K562 (cell line): ENCODE results near the gene SLC7A4. TPM values are rescaled to one million over a fixed set of nuclear protein-coding genes. Genes with fewer than 3 reads are reported as not detected.

Source experiments
- CEBPB ChIP-seq: fragments of 450-650 bp; IDR thresholded peaks from 2 replicates; pipeline ENCODE4 v1.6.1; 2016; ENCODE audit warnings: missing genetic modification characterization, missing compliant biosample characterization
- CHD7 ChIP-seq: fragments of 200-600 bp; sonication (generic); IDR thresholded peaks from one replicate; pipeline ENCODE4 v1.6.1; 2012; ENCODE audit warnings: mild to moderate bottlenecking, low read depth, low read length, inconsistent platforms
- NEUROD1 ChIP-seq: fragments of 150-350 bp; IDR thresholded peaks from 2 replicates; pipeline ENCODE4 v1.6.1; 2014; ENCODE audit warnings: borderline replicate concordance, low read length, low read depth; ENCODE audit not compliant: partially characterized antibody
- NONO ChIP-seq, 2 experiments: fragments of 200-400 bp in 1 of 2; fragments of 450-650 bp in 1 of 2; formaldehyde crosslinking in 1 of 2; IDR thresholded peaks; 2 replicates each; pipeline ENCODE4 v1.6.1; 2017; ENCODE audit warnings: low read depth in 2 of 2, mild to moderate bottlenecking in 2 of 2, moderate library complexity in 2 of 2, low read length in 1 of 2
- POLR2AphosphoS2 ChIP-seq: IDR thresholded peaks from 2 replicates; pipeline ENCODE4 v1.6.1; 2012; ENCODE audit warnings: low read length, improper control_type of control experiment
- ZNF134 ChIP-seq: fragments of 250-450 bp; sonication (Bioruptor Pico); conservative IDR thresholded peaks from 2 replicates; pipeline ENCODE4 v1.4.0; 2020
- polyA plus RNA-seq, 8 experiments: library from polyadenylated mRNA; depleted of rRNA in 4 of 8; stranded (reverse) in 5 of 8; unstranded in 3 of 8; fragments of >200 nt; fragmentation: Nextera tagmentation in 2 of 8; fragmentation: Illumina TruSeq in 1 of 8; extraction: Ambion mirVana in 2 of 8; extraction: Trizol in 1 of 8; gene quantifications; 2 replicates each; pipeline versions ENCODE4 v1.2.1 to v1.2.3, GENCODE V29; 2011 to 2014; ENCODE audit warnings: inconsistent platforms in 1 of 8, missing spikeins in 1 of 8
- total RNA-seq, 7 experiments: library from RNA; depleted of rRNA in 6 of 7; stranded (reverse); fragments of >200 nt in 6 of 7; fragmentation: Illumina TruSeq in 2 of 7; extraction: Trizol in 2 of 7; gene quantifications; 2 replicates each; pipeline versions ENCODE4 v1.2.1 to v1.2.3, GENCODE V29; 2011 to 2021; ENCODE audit warnings: low replicate concordance in 1 of 7
- TF ChIP-seq, protein P1 (sequence below), 3 experiments: IDR thresholded peaks in 2 of 3; conservative IDR thresholded peaks in 1 of 3; 2 replicates each; pipeline ENCODE4 v1.5.1; 2011 to 2012; ENCODE audit warnings: low read length in 3 of 3, mild to moderate bottlenecking in 3 of 3, control low read depth in 2 of 3, improper control_type of control experiment in 1 of 3, inconsistent platforms in 1 of 3, low read depth in 1 of 3, mixed read lengths in 1 of 3, moderate library complexity in 1 of 3; ENCODE audit not compliant: insufficient read depth in 2 of 3
- TF ChIP-seq, protein P2 (sequence below): fragments of 250-450 bp; sonication (Bioruptor Pico); IDR thresholded peaks from 2 replicates; pipeline ENCODE4 v1.4.0; 2020; ENCODE audit warnings: mild to moderate bottlenecking, moderate library complexity

SLC7A4 gene
- total and polyA plus RNA-seq, 9 of the 15 experiments (the other 6 are each of a cell fraction or from before 2014, with no cell fraction given) = not detected

DNA sequence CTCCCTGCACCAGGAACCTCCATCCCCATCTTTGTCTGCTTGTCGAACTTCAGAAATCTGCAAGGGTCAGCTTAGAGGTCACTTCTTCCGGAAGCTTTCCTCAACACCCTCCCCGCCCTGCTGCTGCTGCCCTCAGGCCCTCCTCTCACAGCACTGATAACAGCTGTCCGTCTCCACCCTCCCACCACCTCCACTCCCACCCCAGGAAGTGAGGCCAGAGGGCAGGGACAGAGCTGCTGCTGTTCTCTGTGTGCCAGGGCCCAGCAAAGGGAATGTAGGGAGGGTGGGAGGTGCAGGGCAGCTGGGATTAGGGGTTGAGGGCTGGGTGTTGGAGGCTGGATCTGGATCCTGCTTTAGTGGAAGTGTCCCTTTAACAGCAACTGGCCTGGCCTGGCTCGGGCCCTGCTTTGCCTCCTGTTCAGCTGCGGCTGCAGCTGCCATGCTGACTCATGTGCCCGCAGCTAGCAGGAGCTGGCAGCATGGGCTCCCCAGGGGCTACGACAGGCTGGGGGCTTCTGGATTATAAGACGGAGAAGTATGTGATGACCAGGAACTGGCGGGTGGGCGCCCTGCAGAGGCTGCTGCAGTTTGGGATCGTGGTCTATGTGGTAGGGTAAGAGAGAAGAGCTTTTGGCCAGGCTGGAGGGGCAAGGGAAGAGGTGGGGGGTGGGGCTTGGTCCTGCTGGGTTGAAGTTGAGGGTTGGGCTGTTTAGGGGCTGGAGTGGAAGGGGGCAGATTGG, 17.5 kb downstream of the SLC7A4 start, which contains the start of gene P2RX6 (continued):
- TF ChIP-seq CHD7 (peak; percentile 13), POLR2AphosphoS2 (peak; percentile 92), ZNF134 (CRISPR knock-in tag) (peak; percentile 76), NONO (IDR thresholded peaks at IDR 0.05; ENCODE audit: low read depth in 2 of 2, low read length in 1 of 2) (no peak), CEBPB (peak; percentile 20; the same call in 1 of the 2 replicates), NEUROD1 (peak; percentile 92)
- TF ChIP-seq, protein P1, sequence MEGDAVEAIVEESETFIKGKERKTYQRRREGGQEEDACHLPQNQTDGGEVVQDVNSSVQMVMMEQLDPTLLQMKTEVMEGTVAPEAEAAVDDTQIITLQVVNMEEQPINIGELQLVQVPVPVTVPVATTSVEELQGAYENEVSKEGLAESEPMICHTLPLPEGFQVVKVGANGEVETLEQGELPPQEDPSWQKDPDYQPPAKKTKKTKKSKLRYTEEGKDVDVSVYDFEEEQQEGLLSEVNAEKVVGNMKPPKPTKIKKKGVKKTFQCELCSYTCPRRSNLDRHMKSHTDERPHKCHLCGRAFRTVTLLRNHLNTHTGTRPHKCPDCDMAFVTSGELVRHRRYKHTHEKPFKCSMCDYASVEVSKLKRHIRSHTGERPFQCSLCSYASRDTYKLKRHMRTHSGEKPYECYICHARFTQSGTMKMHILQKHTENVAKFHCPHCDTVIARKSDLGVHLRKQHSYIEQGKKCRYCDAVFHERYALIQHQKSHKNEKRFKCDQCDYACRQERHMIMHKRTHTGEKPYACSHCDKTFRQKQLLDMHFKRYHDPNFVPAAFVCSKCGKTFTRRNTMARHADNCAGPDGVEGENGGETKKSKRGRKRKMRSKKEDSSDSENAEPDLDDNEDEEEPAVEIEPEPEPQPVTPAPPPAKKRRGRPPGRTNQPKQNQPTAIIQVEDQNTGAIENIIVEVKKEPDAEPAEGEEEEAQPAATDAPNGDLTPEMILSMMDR (IDR thresholded peaks at IDR 0.05 in 2 of 3, conservative IDR thresholded peaks at IDR 0.05 in 1 of 3; ENCODE audit: insufficient read depth in 2 of 3, low read depth in 1 of 3, low read length in 3 of 3) = peak in 2 of 3 experiments; percentile 1 to 7; a peak in 1 of 6 replicates
- TF ChIP-seq, protein P2, sequence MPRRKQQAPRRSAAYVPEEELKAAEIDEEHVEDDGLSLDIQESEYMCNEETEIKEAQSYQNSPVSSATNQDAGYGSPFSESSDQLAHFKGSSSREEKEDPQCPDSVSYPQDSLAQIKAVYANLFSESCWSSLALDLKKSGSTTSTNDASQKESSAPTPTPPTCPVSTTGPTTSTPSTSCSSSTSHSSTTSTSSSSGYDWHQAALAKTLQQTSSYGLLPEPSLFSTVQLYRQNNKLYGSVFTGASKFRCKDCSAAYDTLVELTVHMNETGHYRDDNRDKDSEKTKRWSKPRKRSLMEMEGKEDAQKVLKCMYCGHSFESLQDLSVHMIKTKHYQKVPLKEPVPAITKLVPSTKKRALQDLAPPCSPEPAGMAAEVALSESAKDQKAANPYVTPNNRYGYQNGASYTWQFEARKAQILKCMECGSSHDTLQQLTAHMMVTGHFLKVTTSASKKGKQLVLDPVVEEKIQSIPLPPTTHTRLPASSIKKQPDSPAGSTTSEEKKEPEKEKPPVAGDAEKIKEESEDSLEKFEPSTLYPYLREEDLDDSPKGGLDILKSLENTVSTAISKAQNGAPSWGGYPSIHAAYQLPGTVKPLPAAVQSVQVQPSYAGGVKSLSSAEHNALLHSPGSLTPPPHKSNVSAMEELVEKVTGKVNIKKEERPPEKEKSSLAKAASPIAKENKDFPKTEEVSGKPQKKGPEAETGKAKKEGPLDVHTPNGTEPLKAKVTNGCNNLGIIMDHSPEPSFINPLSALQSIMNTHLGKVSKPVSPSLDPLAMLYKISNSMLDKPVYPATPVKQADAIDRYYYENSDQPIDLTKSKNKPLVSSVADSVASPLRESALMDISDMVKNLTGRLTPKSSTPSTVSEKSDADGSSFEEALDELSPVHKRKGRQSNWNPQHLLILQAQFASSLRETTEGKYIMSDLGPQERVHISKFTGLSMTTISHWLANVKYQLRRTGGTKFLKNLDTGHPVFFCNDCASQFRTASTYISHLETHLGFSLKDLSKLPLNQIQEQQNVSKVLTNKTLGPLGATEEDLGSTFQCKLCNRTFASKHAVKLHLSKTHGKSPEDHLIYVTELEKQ (CRISPR knock-in tag) = 0 out of 2 replicates have a peak, but pooled peaks have one; percentile 7
